Activated naive CD4-positive, alpha-beta T cell treated with anti-CD3 and anti-CD28 coated beads, Interleukin-2, amount 50 U/mL, for 72 hours (primary cell): ENCODE results near the gene TOX2. TPM values are rescaled to one million over a fixed set of nuclear protein-coding genes. Genes with fewer than 3 reads are reported as not detected.

Experiments used
- ATAC-seq, 2 donors: fragments of 150-1000 bp; cut with Tn5 transposase; 2 replicates each; pipeline ENCODE4 v1.10.0; 2021; ENCODE audit warnings: mild to moderate bottlenecking in 2 of 2, moderate library complexity in 2 of 2
- DNase-seq, 2 donors: peaks; one replicate each; pipeline ENCODE4 v3.0.0; 2021 to 2022; ENCODE audit warnings: low spot score in 2 of 2
- H3K27ac Mint-ChIP-seq, 2 donors: one replicate each; pipeline ENCODE4 v1.8.0; 2022; ENCODE audit warnings: mild to moderate bottlenecking in 2 of 2, mixed read lengths in 2 of 2
- H3K36me3 Mint-ChIP-seq, 2 donors: one replicate each; pipeline ENCODE4 v1.8.0; 2022; ENCODE audit warnings: mixed read lengths in 2 of 2
- H3K9me3 Mint-ChIP-seq, 2 donors: one replicate each; pipeline ENCODE4 v1.8.0; 2022; ENCODE audit warnings: mixed read lengths in 2 of 2
- total RNA-seq, 2 donors: library from RNA; stranded (reverse); gene quantifications; one replicate each; pipeline ENCODE4 v1.2.3, GENCODE V29; 2022

The TOX2 gene
- total RNA-seq, 2 donors from 2014 or later = 1.5 to 3.6 TPM

DNA sequence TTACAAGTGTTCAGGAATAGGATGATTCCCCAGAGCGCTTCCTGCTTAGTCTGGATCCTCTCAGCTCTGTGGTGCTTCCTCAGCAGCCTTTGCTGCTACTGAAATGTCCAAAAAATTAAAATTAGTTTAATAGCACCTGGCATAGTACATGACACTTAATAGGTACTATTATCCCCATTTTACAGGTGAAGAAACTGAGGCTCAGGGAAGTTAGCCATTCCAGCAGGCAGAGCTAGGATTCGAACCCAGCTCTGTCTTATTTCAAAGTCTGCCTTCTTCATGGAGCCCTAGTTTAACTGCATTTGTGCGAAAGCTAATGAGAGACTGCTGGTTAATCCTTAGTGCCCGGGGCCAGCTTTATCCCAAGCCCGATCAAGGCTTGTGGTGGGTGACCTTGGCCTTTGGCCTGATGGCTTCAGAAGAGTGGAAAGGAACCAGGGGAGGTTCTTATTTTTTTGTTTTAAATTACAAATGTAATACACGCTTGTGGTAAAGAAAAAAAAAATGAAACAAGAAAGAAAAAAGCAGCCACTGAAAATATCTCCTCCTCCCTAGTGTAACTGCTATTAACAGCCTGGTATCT is 30.1 kb downstream of the TOX2 start:
- ATAC-seq = no peak
- no peaks in the 10 kb centered on the region for H3K9me3 Mint-ChIP-seq
- no peak for DNase-seq
- no peak overlapping the region for H3K27ac Mint-ChIP-seq
- no peaks in the 10 kb centered on the region for H3K36me3 Mint-ChIP-seq

DNA sequence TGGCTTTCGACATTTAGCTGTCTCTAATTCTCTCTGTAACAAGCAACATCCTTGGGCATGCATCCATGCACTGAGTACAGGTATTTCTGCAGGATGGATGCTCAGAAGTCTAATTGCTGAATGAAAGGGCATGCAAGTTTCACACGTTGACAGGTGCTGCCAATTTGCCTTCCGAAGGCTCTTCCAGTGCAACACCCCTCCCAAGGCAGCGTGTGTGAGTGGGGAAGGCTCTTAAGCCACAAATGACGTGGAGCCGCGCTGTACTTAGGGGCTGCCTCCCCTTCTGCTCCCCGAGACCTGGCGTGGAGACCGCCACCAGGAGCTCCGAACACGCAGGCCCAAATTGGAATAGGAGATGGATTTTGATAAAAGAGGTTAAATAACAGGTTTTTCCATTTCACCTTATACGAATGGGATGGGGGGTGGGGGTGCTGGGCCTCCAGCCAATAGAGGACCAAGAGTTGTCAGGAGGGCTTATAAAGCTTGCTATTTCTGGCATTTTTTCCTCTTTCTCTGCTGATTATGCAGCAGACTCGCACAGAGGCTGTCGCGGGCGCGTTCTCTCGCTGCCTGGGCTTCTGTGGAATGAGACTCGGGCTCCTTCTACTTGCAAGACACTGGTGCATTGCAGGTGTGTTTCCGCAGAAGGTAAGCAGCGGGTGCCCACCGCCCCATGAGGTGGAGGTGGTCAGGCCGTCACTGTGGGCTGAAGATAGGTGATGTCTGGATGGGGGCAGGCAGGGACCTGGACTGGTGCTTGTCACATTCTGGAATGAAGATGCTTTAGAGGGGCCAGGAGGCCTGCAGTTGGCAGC is 30.9 kb downstream of the TOX2 start:
- Mint-ChIP-seq H3K9me3 (no peaks in the 10 kb centered on the region), H3K27ac (no peak overlapping the region), H3K36me3 (no peaks in the 10 kb centered on the region)
- DNase-seq (no peak), ATAC-seq (no peak)

DNA sequence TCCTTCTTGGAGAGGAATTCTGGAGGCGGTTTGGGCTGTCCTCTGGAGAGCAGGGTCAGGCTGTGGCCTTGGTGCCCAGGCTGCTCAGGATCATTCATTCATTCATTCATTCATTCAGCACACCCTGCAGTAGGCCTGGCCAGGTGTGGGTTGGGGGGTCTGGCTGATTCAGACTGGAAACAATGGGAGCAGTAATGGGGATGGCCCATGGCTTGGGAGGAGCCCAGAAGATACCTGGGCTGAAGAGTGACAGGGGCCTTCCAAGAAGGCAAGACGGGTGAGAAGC is 31.5 kb downstream of the TOX2 start:
- H3K27ac Mint-ChIP-seq = no peak overlapping the region
- DNase-seq (no peak), ATAC-seq (no peak)
- no peaks in the 10 kb centered on the region for H3K36me3 Mint-ChIP-seq
- no peaks in the 10 kb centered on the region for H3K9me3 Mint-ChIP-seq

DNA sequence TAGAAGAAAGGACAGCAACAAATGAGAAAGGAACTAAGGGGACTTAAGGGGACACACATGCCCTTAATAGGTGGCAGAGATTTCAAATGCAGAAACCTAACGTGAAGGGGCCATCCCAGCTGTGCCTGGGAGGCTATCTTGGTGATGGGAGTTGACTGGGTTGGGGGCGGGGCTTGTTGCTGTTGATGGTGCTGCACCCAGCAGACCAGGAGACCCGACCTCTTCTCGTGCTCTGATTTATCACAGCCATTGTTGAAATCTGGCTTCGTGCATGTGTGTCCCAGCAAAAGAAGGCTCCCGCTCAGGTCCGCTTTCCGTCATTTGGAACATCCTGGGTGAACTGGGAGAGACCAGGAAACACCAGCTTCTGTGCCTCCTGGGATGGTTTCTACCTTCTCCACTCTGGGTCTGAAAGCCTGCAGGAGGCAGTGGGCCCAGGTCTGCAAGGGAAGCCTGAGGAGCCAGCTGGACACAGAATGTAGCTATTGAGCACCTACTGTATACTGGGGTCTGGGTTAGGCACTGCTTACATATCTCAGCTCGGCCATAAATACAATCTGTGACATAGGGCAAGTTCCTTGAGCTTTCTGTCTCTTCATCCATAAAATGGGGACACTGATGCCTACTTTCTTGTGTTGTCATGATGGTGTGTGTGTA is 32.1 kb downstream of the TOX2 start:
- ATAC-seq (no peak), DNase-seq (no peak)
- H3K36me3 Mint-ChIP-seq = no peaks in the 10 kb centered on the region
- H3K9me3 Mint-ChIP-seq = no peaks in the 10 kb centered on the region
- no peak overlapping the region for H3K27ac Mint-ChIP-seq

DNA sequence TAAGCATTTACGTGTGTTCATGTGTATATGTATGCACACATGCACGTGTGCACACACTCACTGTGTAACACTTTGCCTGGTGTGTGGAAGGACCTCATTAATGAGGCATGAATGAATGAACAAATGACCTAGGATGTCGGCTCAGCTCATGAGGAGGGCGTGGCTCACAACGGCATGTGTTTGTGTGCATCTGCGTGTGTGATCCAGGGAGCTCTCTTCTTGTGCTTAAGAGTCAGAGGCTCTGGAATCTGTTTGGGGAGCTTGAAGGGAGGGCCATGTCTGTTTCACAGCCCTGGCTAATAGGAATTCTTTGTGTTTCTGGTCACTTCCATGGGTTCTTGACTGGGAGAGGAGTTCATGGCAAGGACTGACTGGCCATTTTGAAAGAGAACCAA is 32.7 kb downstream of the TOX2 start:
- ATAC-seq = no peak
- H3K27ac Mint-ChIP-seq = no peak overlapping the region
- no peaks in the 10 kb centered on the region for H3K36me3 Mint-ChIP-seq
- H3K9me3 Mint-ChIP-seq = no peaks in the 10 kb centered on the region
- DNase-seq = no peak

DNA sequence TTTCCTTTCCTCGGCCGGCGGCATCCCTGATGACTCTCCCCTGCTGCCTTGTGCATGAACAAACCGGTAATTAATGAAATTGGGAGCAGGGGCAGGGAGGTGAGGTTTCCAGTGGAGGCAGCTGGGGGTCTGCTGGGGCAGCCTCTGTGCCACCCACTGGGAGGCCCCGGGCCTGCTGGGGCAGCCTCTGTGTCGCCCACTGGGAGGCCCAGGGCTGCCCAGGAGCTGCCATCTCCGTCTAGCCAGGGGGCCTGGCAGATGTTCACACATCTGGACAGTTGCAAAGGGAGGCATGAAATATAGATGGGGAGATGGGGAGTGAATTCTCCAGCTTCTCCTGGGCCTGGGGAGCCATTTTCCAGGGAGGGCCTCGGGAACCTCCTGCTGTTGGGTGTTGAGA is 33.8 kb downstream of the TOX2 start:
- no peak for ATAC-seq
- DNase-seq = no peak
- Mint-ChIP-seq H3K9me3 (no peaks in the 10 kb centered on the region), H3K36me3 (no peaks in the 10 kb centered on the region), H3K27ac (no peak overlapping the region)

DNA sequence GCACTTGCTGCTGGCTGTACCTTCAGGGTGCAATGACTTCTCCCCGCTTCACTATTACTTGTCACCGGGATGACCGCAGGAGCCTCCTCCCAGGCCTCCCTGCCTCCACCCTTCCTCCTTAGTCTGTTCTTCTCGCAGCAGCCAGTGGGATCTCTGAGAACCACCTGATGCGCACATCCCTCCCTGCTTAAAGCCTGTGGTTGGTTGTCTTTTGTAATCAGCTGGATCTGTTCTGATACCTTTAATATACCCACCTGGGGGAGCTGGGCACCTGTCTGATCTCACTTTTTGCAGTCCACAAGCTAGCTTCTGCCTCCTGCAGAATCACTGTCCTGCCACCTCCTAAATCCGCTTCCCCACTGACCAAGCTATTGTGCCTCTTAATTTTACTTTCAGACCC is 34.6 kb downstream of the TOX2 start:
- Mint-ChIP-seq H3K36me3 (no peaks in the 10 kb centered on the region), H3K9me3 (no peaks in the 10 kb centered on the region), H3K27ac (no peak overlapping the region)
- DNase-seq (no peak), ATAC-seq (no peak)

DNA sequence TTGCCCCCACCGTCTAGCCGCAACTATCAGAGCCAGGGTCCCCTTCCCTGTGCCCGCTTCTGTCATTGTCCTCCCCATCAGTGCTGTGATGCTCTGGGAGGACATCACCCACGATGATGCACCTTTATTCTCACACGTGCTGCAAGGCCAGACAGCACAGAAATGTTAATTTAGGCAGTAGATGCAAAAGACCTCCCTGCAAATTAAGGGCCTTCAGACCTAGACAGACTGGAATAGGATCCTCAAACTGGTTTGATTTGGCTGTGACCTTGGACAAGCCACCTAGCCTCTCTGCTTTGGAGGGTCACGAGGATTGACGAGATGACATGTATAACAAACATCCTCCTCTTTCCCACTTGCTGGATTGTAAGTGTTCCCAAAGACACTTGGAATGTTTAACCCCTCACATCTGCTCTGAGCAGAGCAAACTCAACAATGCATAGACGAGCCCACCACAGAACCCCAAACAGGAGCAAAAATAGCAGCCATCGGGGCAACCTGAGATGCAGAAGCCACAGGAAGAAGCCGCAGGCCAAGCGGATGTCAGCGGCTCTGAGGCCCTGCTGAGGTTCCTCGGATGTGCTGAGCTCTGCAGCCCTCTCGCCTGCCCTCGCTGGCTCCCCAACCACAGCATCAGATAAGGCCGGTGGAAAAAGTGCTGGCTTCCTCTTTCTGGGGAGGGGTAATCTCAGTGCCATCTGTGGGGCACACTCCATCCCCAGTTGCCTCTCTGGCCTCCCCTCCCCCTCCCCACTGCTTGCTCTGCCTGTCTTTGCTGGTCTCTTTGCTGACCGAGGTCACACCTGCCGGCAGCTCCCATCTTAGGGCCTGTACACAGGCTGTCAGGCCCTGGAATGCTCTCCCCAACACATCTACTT is 35.3 kb downstream of the TOX2 start:
- H3K9me3 Mint-ChIP-seq = no peaks in the 10 kb centered on the region
- ATAC-seq (peak; percentile 60 to 90), DNase-seq (peak; percentile 46 to 78)
- H3K36me3 Mint-ChIP-seq = no peaks in the 10 kb centered on the region
- peak overlapping the region in 1 of 2 donors; percentile 4 for H3K27ac Mint-ChIP-seq

DNA sequence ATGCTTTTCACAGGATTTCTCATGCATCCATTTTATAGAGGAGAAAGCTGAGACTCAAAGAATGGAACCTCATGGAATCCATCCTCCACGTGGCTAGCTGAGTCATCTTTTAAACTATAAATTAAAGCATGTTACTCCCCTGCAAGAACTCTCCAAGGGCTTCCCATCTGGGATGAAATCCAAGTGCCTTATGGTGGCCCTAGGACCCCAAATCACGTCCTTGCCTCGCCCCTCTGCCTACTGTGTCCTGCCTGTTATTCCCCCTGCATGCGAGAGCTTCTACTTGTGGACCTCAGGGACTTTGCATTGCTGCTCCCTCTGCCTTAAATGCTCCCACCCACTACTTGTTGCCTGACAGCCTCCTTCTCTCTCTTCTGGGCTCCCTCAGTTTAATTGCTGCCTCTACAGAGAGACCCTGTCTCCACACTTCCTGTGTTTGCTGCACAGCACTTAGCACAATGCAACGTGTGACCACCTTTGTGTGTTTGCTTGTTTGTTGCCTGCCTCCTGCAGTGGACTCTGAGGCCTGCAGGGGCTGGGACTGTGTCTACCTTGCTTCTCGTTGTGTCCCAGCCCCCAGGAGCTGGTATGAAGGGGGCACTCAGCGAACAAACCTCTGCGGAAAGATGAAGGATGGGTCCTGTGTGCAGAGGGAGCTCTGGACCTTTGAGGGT is 39.4 kb downstream of the TOX2 start:
- Mint-ChIP-seq H3K9me3 (peaks cover 3 to 20% of the 10 kb centered on the region in 2 donors), H3K27ac (peak overlapping the region in 1 of 2 donors; percentile 85), H3K36me3 (peaks cover 16 to 23% of the 10 kb centered on the region in 2 donors)
- no peak for DNase-seq
- ATAC-seq = no peak

DNA sequence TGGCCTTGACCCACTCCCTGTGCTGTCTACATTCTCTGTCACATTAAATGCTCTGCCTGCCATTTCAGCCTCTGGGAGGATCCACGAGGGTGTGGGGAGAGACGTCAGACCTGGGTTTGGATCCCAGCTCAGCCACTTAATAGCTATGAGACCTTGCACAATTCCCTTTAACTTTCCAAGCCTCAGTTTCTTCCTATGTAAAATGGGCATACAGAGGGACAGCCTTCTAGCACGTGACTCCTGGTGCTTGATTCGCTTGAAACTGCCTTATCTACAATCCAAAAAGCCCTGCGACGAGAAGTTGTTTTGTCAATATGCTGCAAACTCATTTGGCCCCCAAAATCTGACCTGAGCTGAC is 40.0 kb downstream of the TOX2 start:
- peaks cover 3 to 20% of the 10 kb centered on the region in 2 donors for H3K9me3 Mint-ChIP-seq
- H3K27ac Mint-ChIP-seq = peak overlapping the region; percentile 85 to 94
- DNase-seq (peak in 1 of 2 donors; percentile 40), ATAC-seq (no peak)
- peaks cover 16 to 30% of the 10 kb centered on the region in 2 donors for H3K36me3 Mint-ChIP-seq

DNA sequence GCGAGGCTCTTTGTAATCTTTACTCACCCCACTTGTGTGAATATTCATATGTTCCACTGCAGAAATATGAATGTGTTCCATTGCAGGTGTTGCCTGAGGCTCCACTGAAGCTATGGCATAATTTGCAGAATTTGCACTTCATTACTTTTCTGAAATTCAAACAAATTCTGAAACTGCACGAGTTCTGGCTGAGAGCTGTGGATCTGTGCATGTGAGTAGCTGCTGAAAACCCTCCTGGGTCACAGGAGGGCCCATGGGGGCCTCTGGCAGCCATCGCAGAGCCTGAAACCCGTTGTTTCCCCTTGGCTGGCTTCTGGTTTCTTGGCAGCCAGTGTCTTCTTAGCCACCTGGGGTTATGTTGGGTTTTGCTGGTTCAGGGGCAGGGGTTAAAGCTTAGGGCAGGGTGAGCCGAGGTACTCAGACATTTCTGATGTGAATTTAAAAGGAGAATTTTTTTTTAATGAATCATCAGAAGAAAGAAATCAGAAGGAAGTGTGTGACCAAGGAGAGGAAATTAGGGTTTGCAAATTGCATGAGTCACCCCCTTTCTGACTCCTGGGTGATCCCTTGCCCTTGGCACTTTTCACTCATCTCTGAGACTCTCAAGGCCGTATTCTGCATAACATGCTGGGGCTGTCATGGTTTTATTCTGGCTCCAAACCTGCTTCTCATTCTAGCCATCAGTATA is 40.6 kb downstream of the TOX2 start:
- ATAC-seq (peak; percentile 94 to 96), DNase-seq (peak; percentile 60 to 61)
- peaks cover 16 to 31% of the 10 kb centered on the region in 2 donors for H3K36me3 Mint-ChIP-seq
- peak overlapping the region; percentile 85 to 94 for H3K27ac Mint-ChIP-seq
- peaks cover 3 to 20% of the 10 kb centered on the region in 2 donors for H3K9me3 Mint-ChIP-seq

DNA sequence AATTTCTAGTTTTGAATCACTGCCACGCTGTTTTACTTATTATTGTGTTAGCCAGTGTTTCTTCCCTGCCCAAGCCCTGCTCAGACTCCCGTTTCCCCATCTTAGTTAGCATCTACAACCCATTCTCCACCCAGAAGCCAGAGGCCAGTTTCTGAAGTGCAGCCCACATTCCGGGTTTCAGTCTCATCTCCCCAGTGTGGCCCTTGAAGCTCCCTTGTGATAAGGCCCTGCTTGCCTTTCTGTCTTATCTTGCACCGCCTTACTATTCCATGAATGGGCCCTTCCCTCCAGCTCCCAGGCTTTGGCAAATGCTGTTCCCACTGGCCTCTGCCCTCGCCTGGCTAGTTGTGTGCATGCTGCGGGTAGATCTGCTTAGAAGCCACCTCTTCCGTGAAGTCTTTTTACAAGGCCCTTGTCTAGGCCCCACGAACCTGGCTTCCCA is 41.1 kb downstream of the TOX2 start:
- ATAC-seq (no peak), DNase-seq (no peak)
- Mint-ChIP-seq H3K36me3 (peaks cover 16 to 31% of the 10 kb centered on the region in 2 donors), H3K9me3 (peaks cover 3 to 20% of the 10 kb centered on the region in 2 donors), H3K27ac (peak overlapping the region; percentile 75 to 85)

DNA sequence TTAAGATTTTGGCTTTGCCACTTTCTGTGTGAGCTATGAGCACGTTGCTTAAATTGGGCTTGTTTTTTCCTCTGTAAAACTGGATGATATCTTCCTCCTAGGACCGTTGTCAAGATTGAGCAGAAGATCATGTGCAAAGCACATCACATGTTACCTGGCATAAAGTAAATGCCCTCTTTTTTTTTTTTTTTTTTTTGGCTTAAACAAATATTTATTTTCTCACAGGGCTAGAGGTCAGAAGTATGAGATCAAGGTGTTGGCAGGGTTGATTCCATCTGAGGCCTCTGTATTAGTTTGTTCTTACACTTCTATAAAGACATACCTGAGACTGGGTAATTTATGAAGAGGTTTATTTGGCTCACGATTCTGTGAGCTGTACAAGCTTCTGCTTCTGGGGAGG is 42.7 kb downstream of the TOX2 start:
- DNase-seq (no peak), ATAC-seq (no peak)
- Mint-ChIP-seq H3K9me3 (peaks cover 3 to 20% of the 10 kb centered on the region in 2 donors), H3K27ac (no peak overlapping the region), H3K36me3 (peaks cover 16 to 31% of the 10 kb centered on the region in 2 donors)

DNA sequence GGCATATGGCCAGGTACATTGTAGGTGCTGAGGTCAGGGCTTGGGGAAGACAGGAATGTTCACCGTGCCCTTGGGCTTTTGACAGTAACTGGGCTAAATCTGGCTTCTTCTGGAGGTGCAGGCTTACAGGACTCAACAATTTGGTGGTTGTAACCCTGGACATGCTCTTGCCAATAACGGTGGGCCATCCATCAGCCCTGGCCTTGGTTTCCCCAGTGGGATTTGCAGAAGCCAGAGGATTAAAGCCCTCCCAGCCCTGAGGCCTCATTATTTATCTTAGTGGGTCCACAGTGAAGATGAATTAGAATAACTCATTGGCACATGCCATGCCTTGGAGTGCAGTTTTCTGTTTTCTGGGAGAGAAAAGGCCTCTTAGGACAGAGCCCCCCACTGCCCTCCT is 44.0 kb downstream of the TOX2 start:
- DNase-seq (no peak), ATAC-seq (no peak)
- Mint-ChIP-seq H3K36me3 (peaks cover 16 to 31% of the 10 kb centered on the region in 2 donors), H3K27ac (no peak overlapping the region), H3K9me3 (peaks cover 3 to 20% of the 10 kb centered on the region in 2 donors)

DNA sequence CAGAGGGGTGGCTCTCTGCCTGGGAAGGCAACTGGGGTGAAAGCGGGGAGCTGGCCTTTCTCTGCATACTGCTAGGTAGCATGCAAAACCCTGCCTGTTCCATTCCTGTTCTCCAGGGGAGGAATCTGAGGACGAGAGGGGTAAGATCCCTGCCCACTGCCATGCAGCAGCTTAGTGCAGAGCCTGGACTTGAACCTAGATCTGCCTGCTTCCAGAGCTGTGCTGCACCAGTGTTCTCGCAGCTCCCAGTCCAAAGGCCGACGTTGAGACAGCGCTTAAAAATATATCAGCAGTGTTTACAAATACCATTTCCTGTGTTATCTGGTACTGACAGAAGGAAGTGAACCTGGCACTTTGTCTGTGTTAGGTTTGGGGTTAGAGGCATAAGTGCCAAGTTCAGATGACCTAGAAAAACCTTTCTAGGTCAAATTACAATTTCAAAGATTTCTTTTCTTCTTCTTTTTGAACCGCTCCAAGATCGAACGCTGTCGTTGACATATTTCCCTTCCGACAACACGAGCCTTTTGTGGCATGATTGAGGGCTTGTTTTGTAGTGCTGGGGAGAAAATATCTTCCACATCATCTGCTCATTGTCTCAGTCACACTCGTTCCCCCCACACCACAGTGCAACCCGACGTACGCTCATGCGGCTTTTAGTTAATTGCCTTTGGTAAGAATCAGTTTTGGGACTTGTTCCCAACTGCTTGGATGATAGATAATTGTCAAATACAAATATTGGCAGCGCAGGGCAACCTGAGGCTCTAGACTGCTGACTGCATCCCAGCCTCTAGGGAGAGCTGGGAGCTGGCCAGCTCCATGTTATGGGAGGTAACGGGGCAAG is 44.6 kb downstream of the TOX2 start:
- peak in 1 of 2 donors; percentile 21 for DNase-seq

More for the DNA sequence above, 44.6 kb downstream of the TOX2 start:
- H3K9me3 Mint-ChIP-seq = peaks cover 3 to 20% of the 10 kb centered on the region in 2 donors
- ATAC-seq = no peak
- no peak overlapping the region for H3K27ac Mint-ChIP-seq
- H3K36me3 Mint-ChIP-seq = peaks cover 16 to 31% of the 10 kb centered on the region in 2 donors
